ENCODE data around the gene MRPS6.

- TF ChIP-seq, protein P1, sequence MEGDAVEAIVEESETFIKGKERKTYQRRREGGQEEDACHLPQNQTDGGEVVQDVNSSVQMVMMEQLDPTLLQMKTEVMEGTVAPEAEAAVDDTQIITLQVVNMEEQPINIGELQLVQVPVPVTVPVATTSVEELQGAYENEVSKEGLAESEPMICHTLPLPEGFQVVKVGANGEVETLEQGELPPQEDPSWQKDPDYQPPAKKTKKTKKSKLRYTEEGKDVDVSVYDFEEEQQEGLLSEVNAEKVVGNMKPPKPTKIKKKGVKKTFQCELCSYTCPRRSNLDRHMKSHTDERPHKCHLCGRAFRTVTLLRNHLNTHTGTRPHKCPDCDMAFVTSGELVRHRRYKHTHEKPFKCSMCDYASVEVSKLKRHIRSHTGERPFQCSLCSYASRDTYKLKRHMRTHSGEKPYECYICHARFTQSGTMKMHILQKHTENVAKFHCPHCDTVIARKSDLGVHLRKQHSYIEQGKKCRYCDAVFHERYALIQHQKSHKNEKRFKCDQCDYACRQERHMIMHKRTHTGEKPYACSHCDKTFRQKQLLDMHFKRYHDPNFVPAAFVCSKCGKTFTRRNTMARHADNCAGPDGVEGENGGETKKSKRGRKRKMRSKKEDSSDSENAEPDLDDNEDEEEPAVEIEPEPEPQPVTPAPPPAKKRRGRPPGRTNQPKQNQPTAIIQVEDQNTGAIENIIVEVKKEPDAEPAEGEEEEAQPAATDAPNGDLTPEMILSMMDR (conservative IDR thresholded peaks at IDR 0.05 in 1 of 2, IDR thresholded peaks at IDR 0.05 in 1 of 2; ENCODE audit: extremely low read depth in 1 of 2, insufficient read depth in 1 of 2, low read depth in 1 of 2, low read length in 2 of 2), result no peak
- TF ChIP-seq EZH2 (IDR thresholded peaks at IDR 0.05; ENCODE audit: borderline replicate concordance, low read length), result no peak
Measured at GRCh38 chr21:34156957-34157356, 83.6 kb downstream of the MRPS6 start.
